Activated CD8-positive, alpha-beta T cell treated with anti-CD3 and anti-CD28 coated beads, Interleukin-2, amount 10 ng/mL, durations not matched to agents 7 days and 5 days (primary cell): ENCODE results near the gene MGMT. TPM values are rescaled to one million over a fixed set of nuclear protein-coding genes. Genes with fewer than 3 reads are reported as not detected.

Experiments used
- ATAC-seq: fragments of 150-1000 bp; cut with Tn5 transposase; one replicate; pipeline ENCODE4 v1.10.0; 2021; ENCODE audit warnings: moderate library complexity
- CTCF ChIA-PET: fragments of 350-600 bp; sonication (Branson Sonifier 250); formaldehyde crosslinking; loops from one replicate; lab custom pipeline; 2021; ENCODE audit warnings: antibody characterized with exemption; lab: Charles Lee
- POLR2A ChIA-PET: fragments of 350-600 bp; sonication (Branson Sonifier 250); formaldehyde crosslinking; loops from one replicate; lab custom pipeline; 2021; ENCODE audit warnings: antibody characterized with exemption; lab: Charles Lee
- DNase-seq: peaks from one replicate; pipeline ENCODE4 v3.0.0-alpha.2; 2020
- H3K27ac Mint-ChIP-seq: one replicate; pipeline ENCODE4 v1.8.0; 2021; ENCODE audit warnings: mild to moderate bottlenecking, mixed read lengths
- H3K27me3 Mint-ChIP-seq: one replicate; pipeline ENCODE4 v1.8.0; 2021; ENCODE audit warnings: low read depth, mixed read lengths
- H3K36me3 Mint-ChIP-seq: one replicate; pipeline ENCODE4 v1.8.0; 2021; ENCODE audit warnings: low read depth, mixed read lengths
- H3K4me1 Mint-ChIP-seq: one replicate; pipeline ENCODE4 v1.8.0; 2021; ENCODE audit warnings: low read depth, mixed read lengths
- H3K4me3 Mint-ChIP-seq: one replicate; pipeline ENCODE4 v1.8.0; 2021; ENCODE audit warnings: mild to moderate bottlenecking, mixed read lengths
- H3K9me3 Mint-ChIP-seq: one replicate; pipeline ENCODE4 v1.8.0; 2022; ENCODE audit warnings: mixed read lengths; ENCODE audit not compliant: insufficient read depth
- total RNA-seq, 2 experiments: library from RNA; stranded (reverse); gene quantifications; one replicate each; pipeline ENCODE4 v1.2.3, GENCODE V29; 2021

The MGMT gene
- total RNA-seq, 2 experiments from 2014 or later, result 16.7 to 17.3 TPM

GRCh38 chr10:129594811-129595210 lies 127.8 kb downstream of the MGMT start:
- ATAC-seq (no peak), DNase-seq (no peak)
- no peak overlapping the region for H3K4me3 Mint-ChIP-seq
- POLR2A ChIA-PET, result no interaction called here
- peaks cover 22% of the 10 kb centered on the region for H3K36me3 Mint-ChIP-seq
- CTCF ChIA-PET, result no interaction called here
- H3K9me3 Mint-ChIP-seq, result peaks cover 32% of the 10 kb centered on the region
- no peaks in the 10 kb centered on the region for H3K27me3 Mint-ChIP-seq
- H3K27ac Mint-ChIP-seq, result no peak overlapping the region
- H3K4me1 Mint-ChIP-seq, result no peaks in the 10 kb centered on the region

- Mint-ChIP-seq H3K4me3 (no peak overlapping the region), H3K27ac (no peak overlapping the region), H3K27me3 (no peaks in the 10 kb centered on the region), H3K9me3 (peaks cover 27% of the 10 kb centered on the region), H3K36me3 (peaks cover 9% of the 10 kb centered on the region), H3K4me1 (no peaks in the 10 kb centered on the region)
- ATAC-seq (no peak), DNase-seq (no peak)
- CTCF ChIA-PET, result no interaction called here
- POLR2A ChIA-PET, result no interaction called here
Measured at GRCh38 chr10:129598413-129598812, 131.4 kb downstream of the MGMT start.

- ChIA-PET CTCF (interaction anchor here (0.7 kb wide), 1 partner anchor 142 kb away, joined by 3 read pairs; no protein-coding TSS in a partner anchor), POLR2A (no interaction called here)
- H3K36me3 Mint-ChIP-seq, result peaks cover 9% of the 10 kb centered on the region
- no peak overlapping the region for H3K4me3 Mint-ChIP-seq
- H3K9me3 Mint-ChIP-seq, result peaks cover 27% of the 10 kb centered on the region
- no peak overlapping the region for H3K27ac Mint-ChIP-seq
- H3K27me3 Mint-ChIP-seq, result no peaks in the 10 kb centered on the region
- H3K4me1 Mint-ChIP-seq, result no peaks in the 10 kb centered on the region
- ATAC-seq (no peak), DNase-seq (no peak)
Measured at GRCh38 chr10:129599160-129599559, 132.1 kb downstream of the MGMT start.

- ChIA-PET CTCF (no interaction called here), POLR2A (no interaction called here)
- Mint-ChIP-seq H3K36me3 (peaks cover 3% of the 10 kb centered on the region), H3K4me1 (no peaks in the 10 kb centered on the region), H3K4me3 (no peak overlapping the region), H3K27me3 (no peaks in the 10 kb centered on the region), H3K9me3 (peaks cover 25% of the 10 kb centered on the region), H3K27ac (no peak overlapping the region)
- DNase-seq, result no peak
- no peak for ATAC-seq
Measured at GRCh38 chr10:129601737-129602136, 134.7 kb downstream of the MGMT start.

GRCh38 chr10:129602938-129603535 lies 136.0 kb downstream of the MGMT start:
- Mint-ChIP-seq H3K36me3 (peaks cover 3% of the 10 kb centered on the region), H3K27me3 (no peaks in the 10 kb centered on the region), H3K9me3 (peaks cover 16% of the 10 kb centered on the region), H3K27ac (no peak overlapping the region), H3K4me1 (no peaks in the 10 kb centered on the region), H3K4me3 (no peak overlapping the region)
- CTCF ChIA-PET, result no interaction called here
- no peak for DNase-seq
- ATAC-seq, result no peak
- POLR2A ChIA-PET, result no interaction called here

GRCh38 chr10:129604333-129605032 lies 137.4 kb downstream of the MGMT start:
- CTCF ChIA-PET, result no interaction called here

GRCh38 chr10:129605266-129605985 lies 138.4 kb downstream of the MGMT start:
- Mint-ChIP-seq H3K4me3 (no peak overlapping the region), H3K36me3 (peaks cover 3% of the 10 kb centered on the region), H3K4me1 (no peaks in the 10 kb centered on the region), H3K27me3 (no peaks in the 10 kb centered on the region), H3K27ac (no peak overlapping the region), H3K9me3 (peaks cover 15% of the 10 kb centered on the region)
- CTCF ChIA-PET, result no interaction called here
- POLR2A ChIA-PET, result no interaction called here
- DNase-seq, result no peak
- no peak for ATAC-seq

More at GRCh38 chr10:129604333-129605032, 137.4 kb downstream of the MGMT start:
- H3K4me3 Mint-ChIP-seq, result no peak overlapping the region
- H3K9me3 Mint-ChIP-seq, result peaks cover 15% of the 10 kb centered on the region
- DNase-seq, result no peak
- no peak overlapping the region for H3K27ac Mint-ChIP-seq
- H3K4me1 Mint-ChIP-seq, result no peaks in the 10 kb centered on the region
- H3K36me3 Mint-ChIP-seq, result peaks cover 3% of the 10 kb centered on the region
- POLR2A ChIA-PET, result no interaction called here
- no peaks in the 10 kb centered on the region for H3K27me3 Mint-ChIP-seq
- ATAC-seq, result no peak

GRCh38 chr10:129605986-129606518 lies 139.0 kb downstream of the MGMT start:
- Mint-ChIP-seq H3K4me3 (no peak overlapping the region), H3K36me3 (peaks cover 3% of the 10 kb centered on the region), H3K4me1 (no peaks in the 10 kb centered on the region), H3K27me3 (no peaks in the 10 kb centered on the region), H3K27ac (no peak overlapping the region), H3K9me3 (peaks cover 21% of the 10 kb centered on the region)
- no peak for ATAC-seq
- POLR2A ChIA-PET, result no interaction called here
- DNase-seq, result no peak
- CTCF ChIA-PET, result no interaction called here

- H3K36me3 Mint-ChIP-seq, result peaks cover 3% of the 10 kb centered on the region
Measured at GRCh38 chr10:129607607-129608109, 140.6 kb downstream of the MGMT start.

GRCh38 chr10:129608653-129609052 lies 141.6 kb downstream of the MGMT start:
- Mint-ChIP-seq H3K4me1 (no peaks in the 10 kb centered on the region), H3K27me3 (no peaks in the 10 kb centered on the region), H3K9me3 (peaks cover 28% of the 10 kb centered on the region), H3K4me3 (no peak overlapping the region), H3K27ac (no peak overlapping the region), H3K36me3 (peaks cover 3% of the 10 kb centered on the region)
- CTCF ChIA-PET, result no interaction called here
- ATAC-seq, result no peak
- POLR2A ChIA-PET, result no interaction called here
- no peak for DNase-seq

More at GRCh38 chr10:129607607-129608109, 140.6 kb downstream of the MGMT start:
- CTCF ChIA-PET, result no interaction called here
- DNase-seq (no peak), ATAC-seq (no peak)
- POLR2A ChIA-PET, result no interaction called here
- H3K4me3 Mint-ChIP-seq, result no peak overlapping the region
- H3K9me3 Mint-ChIP-seq, result peaks cover 28% of the 10 kb centered on the region
- no peaks in the 10 kb centered on the region for H3K4me1 Mint-ChIP-seq
- H3K27me3 Mint-ChIP-seq, result no peaks in the 10 kb centered on the region
- no peak overlapping the region for H3K27ac Mint-ChIP-seq

GRCh38 chr10:129609551-129609950 lies 142.5 kb downstream of the MGMT start:
- ChIA-PET CTCF (no interaction called here), POLR2A (no interaction called here)
- peaks cover 30% of the 10 kb centered on the region for H3K9me3 Mint-ChIP-seq
- peaks cover 5% of the 10 kb centered on the region for H3K36me3 Mint-ChIP-seq
- no peaks in the 10 kb centered on the region for H3K4me1 Mint-ChIP-seq
- no peak overlapping the region for H3K4me3 Mint-ChIP-seq
- no peak for ATAC-seq
- DNase-seq, result no peak
- H3K27ac Mint-ChIP-seq, result no peak overlapping the region
- no peaks in the 10 kb centered on the region for H3K27me3 Mint-ChIP-seq
